Esophagus muscularis mucosa (tissue), 4 donors: Measurements from ENCODE around the gene SLC35F2.

Experiments used
- EP300 ChIP-seq: sonication (generic); formaldehyde crosslinking; IDR thresholded peaks from one replicate; pipeline ENCODE4 v1.6.1; 2017; ENCODE audit warnings: antibody characterized with exemption
- POLR2A ChIP-seq: fragments of 450-650 bp; IDR thresholded peaks from one replicate; pipeline ENCODE4 v1.6.1; 2017; ENCODE audit warnings: antibody characterized with exemption, moderate library complexity, mild to moderate bottlenecking, low read depth
- POLR2AphosphoS5 ChIP-seq, 2 donors: sonication (generic); formaldehyde crosslinking; IDR thresholded peaks; one replicate each; pipeline ENCODE4 v1.6.1; 2017; ENCODE audit warnings: antibody characterized with exemption in 2 of 2
- TF ChIP-seq, protein P1 (sequence below), 3 experiments: fragments of 200-600 bp in 2 of 3; fragments of 450-650 bp in 1 of 3; sonication (generic) in 2 of 3; IDR thresholded peaks; one replicate each; pipeline ENCODE4 v1.5.1; 2017 to 2019; ENCODE audit warnings: antibody characterized with exemption in 3 of 3, mild to moderate bottlenecking in 2 of 3, moderate library complexity in 1 of 3

DNA sequence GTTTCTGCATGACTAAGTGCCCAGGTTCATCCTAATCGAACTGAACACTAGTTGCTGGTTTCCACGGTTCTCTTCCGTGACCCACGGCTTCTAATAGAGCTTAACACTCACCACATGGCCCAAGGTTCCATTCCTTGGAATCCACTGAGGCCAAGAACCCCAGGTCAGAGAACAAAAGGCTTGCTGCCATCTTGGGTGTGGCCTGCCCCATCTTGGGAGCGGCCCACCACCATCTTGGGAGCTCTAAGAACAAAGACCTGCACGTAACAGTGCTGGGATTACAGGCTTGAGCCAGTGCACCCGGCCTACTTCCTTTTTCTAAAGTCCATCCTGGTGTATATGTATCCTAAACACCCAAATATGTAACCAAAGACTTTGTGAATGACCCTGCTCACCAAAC is 68.8 kb downstream of the SLC35F2 start:
- no peak for TF ChIP-seq POLR2AphosphoS5 (IDR thresholded peaks at IDR 0.05)
- TF ChIP-seq POLR2A = no peak
- TF ChIP-seq, protein P1, sequence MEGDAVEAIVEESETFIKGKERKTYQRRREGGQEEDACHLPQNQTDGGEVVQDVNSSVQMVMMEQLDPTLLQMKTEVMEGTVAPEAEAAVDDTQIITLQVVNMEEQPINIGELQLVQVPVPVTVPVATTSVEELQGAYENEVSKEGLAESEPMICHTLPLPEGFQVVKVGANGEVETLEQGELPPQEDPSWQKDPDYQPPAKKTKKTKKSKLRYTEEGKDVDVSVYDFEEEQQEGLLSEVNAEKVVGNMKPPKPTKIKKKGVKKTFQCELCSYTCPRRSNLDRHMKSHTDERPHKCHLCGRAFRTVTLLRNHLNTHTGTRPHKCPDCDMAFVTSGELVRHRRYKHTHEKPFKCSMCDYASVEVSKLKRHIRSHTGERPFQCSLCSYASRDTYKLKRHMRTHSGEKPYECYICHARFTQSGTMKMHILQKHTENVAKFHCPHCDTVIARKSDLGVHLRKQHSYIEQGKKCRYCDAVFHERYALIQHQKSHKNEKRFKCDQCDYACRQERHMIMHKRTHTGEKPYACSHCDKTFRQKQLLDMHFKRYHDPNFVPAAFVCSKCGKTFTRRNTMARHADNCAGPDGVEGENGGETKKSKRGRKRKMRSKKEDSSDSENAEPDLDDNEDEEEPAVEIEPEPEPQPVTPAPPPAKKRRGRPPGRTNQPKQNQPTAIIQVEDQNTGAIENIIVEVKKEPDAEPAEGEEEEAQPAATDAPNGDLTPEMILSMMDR (IDR thresholded peaks at IDR 0.05) = no peak
- no peak for TF ChIP-seq EP300
